BE2C (cell line): ENCODE results near the gene SLC35F5.

Experiments used
- DNase-seq: peaks from one replicate; pipeline ENCODE4 v3.0.0-alpha.2; 2020
- H3K27me3 ChIP-seq: fragments of 250-450 bp; sonication (Bioruptor Pico); 2 replicates; pipeline ENCODE4 v1.5.1; 2020; ENCODE audit warnings: mild to moderate bottlenecking
- H3K36me3 ChIP-seq: fragments of 250-450 bp; sonication (Bioruptor Pico); 2 replicates; pipeline ENCODE4 v1.5.1; 2020; ENCODE audit warnings: mild to moderate bottlenecking
- H3K4me1 ChIP-seq: fragments of 250-450 bp; sonication (Bioruptor Pico); 2 replicates; pipeline ENCODE4 v1.5.1; 2020
- H3K4me3 ChIP-seq: 2 replicates; pipeline ENCODE4 v1.5.1; 2011; ENCODE audit warnings: low read depth, low read length
- H3K9me3 ChIP-seq: fragments of 250-450 bp; sonication (Bioruptor Pico); 2 replicates; pipeline ENCODE4 v1.5.1; 2020
- TF ChIP-seq, protein P1 (sequence below): IDR thresholded peaks from 2 replicates; pipeline ENCODE4 v1.5.1; 2012; ENCODE audit warnings: mild to moderate bottlenecking, low read depth, low read length

The SLC35F5 gene

DNA sequence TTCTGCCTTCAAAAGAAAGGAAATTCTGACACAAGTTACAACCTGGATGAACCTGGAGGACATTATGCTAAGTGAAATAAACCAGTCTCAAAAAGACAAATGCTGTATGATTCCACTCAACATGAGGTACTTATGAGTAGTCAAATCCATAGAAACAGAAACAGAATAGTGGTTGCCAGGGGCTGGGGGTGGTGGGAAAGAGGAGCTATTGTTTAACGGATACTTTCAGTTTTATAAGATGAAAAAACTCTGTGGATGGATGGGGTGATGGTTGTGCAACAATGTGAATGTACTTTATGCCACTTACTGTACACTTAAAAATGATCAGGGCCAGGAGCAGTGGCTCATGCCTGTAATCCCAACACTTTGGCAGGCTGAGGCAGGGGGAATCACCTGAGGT lies 15.4 kb downstream of the SLC35F5 start:
- no peaks in the 10 kb centered on the region for H3K27me3 ChIP-seq
- no peaks in the 10 kb centered on the region for H3K9me3 ChIP-seq
- H3K4me1 ChIP-seq = no peaks in the 10 kb centered on the region
- no peak for DNase-seq
- no peak overlapping the region for H3K4me3 ChIP-seq
- TF ChIP-seq, protein P1, sequence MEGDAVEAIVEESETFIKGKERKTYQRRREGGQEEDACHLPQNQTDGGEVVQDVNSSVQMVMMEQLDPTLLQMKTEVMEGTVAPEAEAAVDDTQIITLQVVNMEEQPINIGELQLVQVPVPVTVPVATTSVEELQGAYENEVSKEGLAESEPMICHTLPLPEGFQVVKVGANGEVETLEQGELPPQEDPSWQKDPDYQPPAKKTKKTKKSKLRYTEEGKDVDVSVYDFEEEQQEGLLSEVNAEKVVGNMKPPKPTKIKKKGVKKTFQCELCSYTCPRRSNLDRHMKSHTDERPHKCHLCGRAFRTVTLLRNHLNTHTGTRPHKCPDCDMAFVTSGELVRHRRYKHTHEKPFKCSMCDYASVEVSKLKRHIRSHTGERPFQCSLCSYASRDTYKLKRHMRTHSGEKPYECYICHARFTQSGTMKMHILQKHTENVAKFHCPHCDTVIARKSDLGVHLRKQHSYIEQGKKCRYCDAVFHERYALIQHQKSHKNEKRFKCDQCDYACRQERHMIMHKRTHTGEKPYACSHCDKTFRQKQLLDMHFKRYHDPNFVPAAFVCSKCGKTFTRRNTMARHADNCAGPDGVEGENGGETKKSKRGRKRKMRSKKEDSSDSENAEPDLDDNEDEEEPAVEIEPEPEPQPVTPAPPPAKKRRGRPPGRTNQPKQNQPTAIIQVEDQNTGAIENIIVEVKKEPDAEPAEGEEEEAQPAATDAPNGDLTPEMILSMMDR = no peak
- no peaks in the 10 kb centered on the region for H3K36me3 ChIP-seq

DNA sequence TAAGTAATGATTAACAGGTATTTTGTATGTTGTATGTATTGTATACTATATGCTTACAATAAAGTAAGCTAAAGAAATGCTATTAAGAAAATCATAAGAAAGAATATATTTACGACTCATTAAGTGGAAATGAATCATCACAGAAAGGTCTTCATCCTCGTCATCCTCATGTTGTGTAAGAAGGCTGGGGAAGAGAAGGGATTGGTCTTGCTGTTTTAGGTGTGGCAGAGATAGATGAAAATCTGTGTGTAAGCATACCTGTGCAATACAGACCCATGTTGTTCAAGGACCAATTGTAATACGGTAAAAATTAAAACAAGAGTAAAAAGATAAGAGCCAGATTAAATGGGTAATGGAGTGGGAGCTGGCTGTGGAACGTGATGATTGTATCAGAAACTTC lies 16.6 kb downstream of the SLC35F5 start:
- TF ChIP-seq, protein P1 = no peak
- Histone ChIP-seq H3K27me3 (no peaks in the 10 kb centered on the region), H3K9me3 (no peaks in the 10 kb centered on the region), H3K4me1 (no peaks in the 10 kb centered on the region), H3K36me3 (no peaks in the 10 kb centered on the region), H3K4me3 (no peak overlapping the region)
- DNase-seq = no peak

- H3K4me3 ChIP-seq = no peak overlapping the region
- H3K9me3 ChIP-seq = no peaks in the 10 kb centered on the region
- no peaks in the 10 kb centered on the region for H3K36me3 ChIP-seq
- no peaks in the 10 kb centered on the region for H3K4me1 ChIP-seq
- DNase-seq = no peak
- TF ChIP-seq, protein P1 = no peak
- H3K27me3 ChIP-seq = no peaks in the 10 kb centered on the region
Observed at GRCh38 chr2:113734185-113734584, 22.3 kb downstream of the SLC35F5 start.

- no peaks in the 10 kb centered on the region for H3K4me1 ChIP-seq
- TF ChIP-seq, protein P1 = no peak
- no peaks in the 10 kb centered on the region for H3K36me3 ChIP-seq
- H3K27me3 ChIP-seq = no peaks in the 10 kb centered on the region
- DNase-seq = no peak
- no peak overlapping the region for H3K4me3 ChIP-seq
- H3K9me3 ChIP-seq = no peaks in the 10 kb centered on the region
Observed at GRCh38 chr2:113724010-113724409, 32.4 kb downstream of the SLC35F5 start.

DNA sequence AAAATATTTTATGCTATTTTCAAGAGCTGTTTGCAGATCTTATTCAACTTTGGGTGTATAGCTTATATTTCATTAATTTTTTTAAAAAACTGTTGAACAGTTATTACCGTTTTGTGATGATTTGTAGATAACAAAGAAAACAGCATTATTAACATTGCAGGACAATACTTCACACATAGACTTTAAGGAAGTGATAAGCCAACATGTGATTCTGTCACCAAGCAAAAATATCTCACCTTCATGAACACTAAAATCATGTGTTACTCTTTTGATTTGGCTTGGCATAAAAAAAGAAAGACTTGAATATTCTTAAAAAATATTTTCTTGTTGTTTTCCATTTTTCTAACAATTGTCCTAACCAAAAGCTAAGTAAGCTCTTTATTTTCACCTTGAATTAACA lies 33.0 kb downstream of the SLC35F5 start:
- TF ChIP-seq, protein P1 = no peak
- H3K27me3 ChIP-seq = no peaks in the 10 kb centered on the region
- H3K36me3 ChIP-seq = no peaks in the 10 kb centered on the region
- H3K4me3 ChIP-seq = no peak overlapping the region
- H3K9me3 ChIP-seq = no peaks in the 10 kb centered on the region
- no peak for DNase-seq
- H3K4me1 ChIP-seq = no peaks in the 10 kb centered on the region

DNA sequence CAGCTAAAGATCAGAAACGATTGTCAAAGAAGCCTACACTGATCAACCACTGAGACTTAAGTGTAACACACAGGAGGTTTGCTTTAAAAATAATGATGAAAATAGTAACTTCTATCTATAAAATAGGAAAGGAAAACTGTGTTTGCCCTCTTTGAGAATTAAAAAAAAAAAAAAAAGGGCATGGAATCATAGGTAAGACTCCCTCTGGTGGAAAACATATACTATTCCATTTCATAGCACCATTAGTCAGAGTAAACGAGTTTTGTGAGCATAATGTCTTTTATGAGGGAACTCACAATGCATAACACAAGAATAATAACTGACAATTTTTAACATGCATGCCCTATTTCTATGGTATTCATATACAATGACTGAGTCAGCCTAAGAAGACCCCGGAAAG lies 36.3 kb downstream of the SLC35F5 start:
- DNase-seq = no peak
- no peaks in the 10 kb centered on the region for H3K9me3 ChIP-seq
- no peaks in the 10 kb centered on the region for H3K27me3 ChIP-seq
- H3K4me1 ChIP-seq = no peaks in the 10 kb centered on the region
- no peaks in the 10 kb centered on the region for H3K36me3 ChIP-seq
- H3K4me3 ChIP-seq = no peak overlapping the region
- TF ChIP-seq, protein P1 = no peak
